NCI-H1930 (cell line): ENCODE results near the gene KCTD2.
"Not testable (repeated sequence)": the region's sequence is repeated elsewhere in the genome, so short reads cannot be mapped to it uniquely, and the experiment has no call there.

Experiments used
- DNase-seq, 2 experiments: peaks; one replicate each; lab custom pipeline; 2025; lab: John Stamatoyannopoulos, UW

The KCTD2 gene

DNA sequence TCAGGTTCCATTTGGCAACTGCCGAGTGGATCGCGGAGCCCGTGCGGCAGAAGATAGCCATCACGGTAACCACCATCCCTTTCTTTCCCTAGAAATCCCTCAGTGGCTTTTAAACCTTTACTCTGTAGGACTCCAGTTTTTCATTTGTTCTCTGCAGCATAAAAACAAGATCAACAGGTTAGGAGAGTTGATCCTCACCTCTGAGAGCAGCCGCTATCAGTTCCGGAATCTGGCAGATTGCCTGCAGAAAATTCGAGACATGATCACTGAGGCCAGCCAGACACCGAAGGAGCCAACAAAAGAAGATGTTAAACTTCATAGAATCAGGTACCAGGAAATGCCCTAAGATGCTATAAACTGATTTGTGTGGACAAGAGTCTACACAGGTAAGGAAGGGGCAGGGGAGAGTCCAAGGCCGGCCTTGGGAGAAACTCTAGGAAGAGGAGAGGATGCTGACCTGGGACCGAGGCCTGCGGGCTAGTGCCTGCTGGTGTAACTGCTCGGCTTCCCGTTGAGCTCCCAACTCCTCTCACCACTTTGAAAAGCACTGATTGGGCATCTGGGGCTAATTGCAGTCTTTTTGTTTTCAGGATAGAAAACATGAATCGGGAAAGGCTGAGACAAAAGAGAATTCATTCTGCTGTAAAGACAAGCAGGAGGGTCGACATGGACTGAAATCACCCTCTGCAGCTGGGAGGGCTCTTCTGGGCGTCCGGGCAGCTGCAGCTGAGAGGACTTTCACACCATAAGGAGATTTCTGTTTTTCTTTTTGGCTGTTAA lies 26.5 kb upstream of the KCTD2 start:
- DNase-seq: no peak

DNA sequence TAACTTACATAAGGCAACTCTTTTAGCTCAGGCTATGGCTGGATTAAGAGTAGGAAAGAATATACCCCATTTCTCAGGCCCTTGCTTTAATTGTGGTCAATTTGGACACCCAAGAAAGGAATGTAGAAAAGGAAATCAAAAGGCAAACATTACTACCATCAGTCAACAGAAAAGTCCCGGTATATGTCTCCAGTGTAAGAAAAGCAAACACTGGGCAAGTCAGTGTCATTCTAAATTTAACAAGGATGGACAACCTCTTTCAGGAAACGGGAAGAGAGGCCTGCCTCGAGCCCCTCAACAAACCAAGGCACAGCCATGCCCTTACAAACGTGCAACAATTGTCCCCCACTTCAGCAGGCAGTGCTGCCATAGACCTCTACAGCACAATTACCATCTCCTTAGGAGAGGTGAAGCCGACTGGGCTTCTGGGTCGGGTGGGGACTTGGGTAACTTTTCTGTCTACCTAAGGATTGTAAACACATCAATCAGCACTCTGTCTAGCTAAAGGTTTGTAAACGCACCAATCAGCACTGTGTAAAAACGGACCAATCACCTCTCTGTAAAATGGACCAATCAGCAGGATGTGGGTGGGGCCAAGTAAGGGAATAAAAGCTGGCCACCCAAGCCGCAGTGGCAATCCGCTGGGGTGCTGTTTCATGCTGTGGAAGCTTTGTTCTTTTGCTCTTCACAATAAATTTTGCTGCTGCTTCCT lies 22.2 kb upstream of the KCTD2 start:
- no peak for DNase-seq

DNA sequence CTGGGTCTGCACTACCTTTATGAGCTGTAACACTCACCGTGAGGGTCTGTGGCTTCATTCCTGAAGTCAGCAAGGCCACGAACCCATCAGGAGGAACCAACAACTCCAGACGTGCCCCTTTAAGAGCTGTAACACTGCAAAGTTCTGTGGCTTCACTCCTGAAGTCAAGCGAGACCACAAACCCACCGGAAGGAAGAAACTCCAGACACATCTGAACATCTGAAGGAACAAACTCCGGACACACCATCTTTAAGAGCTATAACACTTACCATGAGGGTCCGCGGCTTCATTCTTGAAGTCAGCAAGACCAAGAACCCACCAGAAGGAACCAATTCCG lies 21.7 kb upstream of the KCTD2 start:
- not testable (repeated sequence) for DNase-seq

DNA sequence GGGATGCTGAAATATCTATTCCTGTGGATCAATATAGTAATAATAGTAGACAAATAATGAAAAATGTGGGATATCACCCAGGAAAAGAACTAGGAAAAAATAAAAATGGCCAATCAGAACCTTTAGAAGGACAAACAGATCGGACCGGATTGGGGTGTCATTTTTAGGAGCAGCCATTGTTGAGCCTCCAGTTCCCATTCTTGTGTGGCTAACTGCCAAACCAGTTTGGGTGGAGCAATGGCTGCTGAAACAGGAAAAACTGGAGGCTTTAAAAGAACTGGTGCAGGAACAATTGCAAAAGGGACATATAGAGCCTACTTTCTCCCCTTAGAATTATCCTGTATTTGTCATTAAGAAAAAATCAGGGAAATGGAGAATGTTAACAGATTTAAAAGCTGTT lies 20.4 kb upstream of the KCTD2 start:
- not testable (repeated sequence) for DNase-seq

DNA sequence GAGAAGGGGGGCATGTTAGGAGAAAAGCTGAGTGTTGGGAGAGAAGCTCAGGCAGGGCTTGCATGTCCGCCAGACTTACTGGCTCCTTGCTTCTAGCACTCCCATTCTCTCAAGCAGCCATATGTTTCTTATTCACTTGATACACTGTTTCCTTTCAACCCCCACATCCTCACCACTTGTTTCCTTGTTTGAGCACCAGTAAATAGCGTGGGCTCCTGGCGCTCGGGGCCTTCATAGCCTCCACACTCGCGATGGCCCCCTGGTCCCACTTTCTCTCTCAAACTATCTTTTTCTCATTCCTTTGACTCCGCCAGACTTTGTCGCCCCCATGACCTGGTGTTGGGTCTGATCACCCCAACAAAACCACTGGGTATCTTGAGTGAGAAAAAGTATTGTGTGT lies 16.9 kb upstream of the KCTD2 start:
- DNase-seq: no peak

DNA sequence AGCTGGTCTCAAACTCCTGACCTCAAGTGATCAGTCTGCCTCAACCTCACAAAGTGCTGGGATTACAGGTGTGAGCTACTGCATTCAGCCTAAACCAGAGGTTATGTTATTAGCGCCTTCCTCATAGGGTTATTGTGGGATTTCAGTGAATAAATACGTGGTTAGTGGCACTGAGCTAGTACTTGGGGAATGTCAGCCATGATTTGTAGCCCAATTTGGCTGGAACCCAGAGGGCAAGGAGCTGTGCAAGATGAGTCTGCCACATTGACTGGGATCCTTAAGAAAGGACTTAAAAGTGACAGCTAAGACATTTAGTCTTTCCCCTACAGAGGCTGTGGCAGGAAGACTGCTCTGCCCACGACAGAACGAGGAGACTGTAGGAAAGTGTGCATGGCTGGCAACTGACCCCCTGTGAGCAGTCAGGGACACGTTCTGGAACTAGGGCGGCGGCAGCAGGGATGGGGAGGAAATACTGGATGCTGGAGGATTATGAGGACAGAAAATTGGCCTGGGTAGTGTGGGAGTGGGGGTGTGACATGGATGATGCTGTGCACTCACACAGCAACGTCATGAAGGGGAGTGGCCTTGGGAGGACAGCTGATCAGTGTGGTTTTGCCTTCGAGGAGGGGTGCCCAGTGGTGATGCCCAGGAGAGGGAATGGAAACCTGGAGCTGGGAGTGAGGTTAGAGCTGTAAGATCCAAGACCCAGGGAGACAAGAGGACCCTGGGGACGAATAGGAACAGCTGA lies 14.9 kb upstream of the KCTD2 start:
- DNase-seq: peak; percentile 52 to 70

DNA sequence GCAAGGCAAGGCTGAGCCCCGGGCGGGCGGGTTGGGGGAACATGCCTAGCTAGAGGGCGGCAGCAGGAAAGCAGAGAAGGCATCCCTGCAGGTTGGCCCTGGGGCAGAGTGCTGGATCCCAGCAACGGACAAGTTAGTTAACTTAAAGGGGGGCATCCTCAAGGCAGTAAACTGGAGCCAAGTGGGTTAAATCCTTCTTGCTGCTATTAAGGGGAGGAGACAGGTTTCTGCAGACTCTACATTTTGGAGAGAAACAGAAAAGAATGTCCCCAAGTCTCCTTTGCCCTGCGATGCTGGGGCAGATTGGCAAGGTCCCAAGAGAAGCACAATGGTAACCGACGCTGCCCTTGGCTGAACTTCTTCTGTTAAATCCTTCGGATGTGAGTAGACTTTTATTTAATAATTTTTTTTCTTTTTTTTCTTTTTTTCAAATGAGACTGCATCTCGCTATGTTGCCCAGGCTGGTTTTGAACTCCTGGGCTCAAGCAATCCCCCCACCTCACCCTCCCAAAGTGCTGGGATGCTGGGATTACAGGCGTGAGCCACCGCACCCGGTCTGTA lies 14.2 kb upstream of the KCTD2 start:
- DNase-seq: peak; percentile 24 to 70

DNA sequence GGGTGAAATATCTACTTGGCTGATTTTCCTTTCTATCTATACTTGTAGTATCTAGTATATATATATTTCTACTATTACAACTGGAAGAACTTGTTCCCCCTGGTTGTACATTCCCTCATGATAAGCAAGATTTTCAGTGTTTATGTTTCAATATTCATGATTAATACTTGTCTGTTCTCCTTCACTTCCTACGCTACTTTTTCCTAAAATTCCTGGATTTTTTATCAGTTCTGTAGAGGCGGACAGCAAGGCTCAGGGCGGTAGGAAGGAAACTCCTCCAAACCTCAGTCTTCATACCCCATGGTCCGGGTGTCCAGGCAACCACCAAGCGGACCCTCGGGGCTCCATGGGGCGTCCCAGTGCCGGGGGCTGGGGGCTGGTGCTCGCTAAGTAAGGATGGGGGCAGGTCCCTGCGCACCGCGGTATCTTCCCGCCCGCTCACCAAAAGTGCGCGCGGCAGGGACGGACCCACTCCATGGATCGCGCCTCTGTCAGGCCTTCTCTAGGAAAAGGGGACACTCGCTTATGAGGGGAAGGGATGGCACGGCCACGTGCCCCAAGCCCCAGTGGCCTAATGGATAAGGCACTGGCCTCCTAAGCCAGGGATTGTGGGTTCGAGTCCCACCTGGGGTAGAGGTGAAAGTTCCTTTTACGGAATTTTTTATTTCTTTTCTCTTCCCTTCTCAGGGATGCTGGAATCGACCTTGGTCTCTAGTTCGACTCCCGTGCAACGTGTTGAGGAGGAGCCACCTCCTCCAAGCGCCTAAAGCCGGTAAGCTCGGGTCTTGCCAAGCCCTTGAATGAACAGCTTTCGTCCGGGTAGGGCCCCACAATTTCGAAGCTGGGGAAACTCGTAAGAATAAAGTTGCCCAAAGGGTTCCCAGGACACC lies 13.4 kb upstream of the KCTD2 start:
- DNase-seq: peak; percentile 91 to 93

DNA sequence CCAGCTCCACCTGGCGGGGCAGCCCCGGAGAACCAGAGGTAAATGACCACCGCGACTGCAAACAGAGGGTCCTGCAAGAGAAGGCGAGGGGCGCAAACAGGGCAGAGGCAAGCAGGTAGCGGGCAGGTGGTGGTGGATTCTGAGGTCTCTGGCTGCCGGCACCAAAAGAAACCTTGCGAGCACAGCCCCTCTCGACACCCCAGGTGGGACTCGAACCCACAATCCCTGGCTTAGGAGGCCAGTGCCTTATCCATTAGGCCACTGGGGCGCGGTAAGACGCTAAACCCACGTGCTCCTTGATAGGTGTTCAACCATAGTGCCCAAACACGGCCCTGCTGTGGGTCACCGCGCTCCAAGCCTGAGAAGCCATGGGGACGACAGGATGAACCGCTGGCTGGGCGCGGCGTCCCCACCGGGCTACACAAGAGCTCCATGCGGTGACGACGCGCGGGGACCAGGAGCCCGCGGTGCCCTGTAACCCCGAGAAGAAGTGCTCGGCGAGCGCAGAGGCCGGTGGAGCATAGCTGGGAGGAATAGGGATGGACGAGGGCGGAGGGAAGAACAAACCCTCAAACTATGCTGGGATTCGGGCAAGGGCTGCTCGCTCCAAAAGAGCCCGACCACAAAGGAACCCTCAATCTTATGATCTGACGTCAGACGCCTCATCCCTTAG lies 12.7 kb upstream of the KCTD2 start:
- peak; percentile 92 to 95 for DNase-seq

DNA sequence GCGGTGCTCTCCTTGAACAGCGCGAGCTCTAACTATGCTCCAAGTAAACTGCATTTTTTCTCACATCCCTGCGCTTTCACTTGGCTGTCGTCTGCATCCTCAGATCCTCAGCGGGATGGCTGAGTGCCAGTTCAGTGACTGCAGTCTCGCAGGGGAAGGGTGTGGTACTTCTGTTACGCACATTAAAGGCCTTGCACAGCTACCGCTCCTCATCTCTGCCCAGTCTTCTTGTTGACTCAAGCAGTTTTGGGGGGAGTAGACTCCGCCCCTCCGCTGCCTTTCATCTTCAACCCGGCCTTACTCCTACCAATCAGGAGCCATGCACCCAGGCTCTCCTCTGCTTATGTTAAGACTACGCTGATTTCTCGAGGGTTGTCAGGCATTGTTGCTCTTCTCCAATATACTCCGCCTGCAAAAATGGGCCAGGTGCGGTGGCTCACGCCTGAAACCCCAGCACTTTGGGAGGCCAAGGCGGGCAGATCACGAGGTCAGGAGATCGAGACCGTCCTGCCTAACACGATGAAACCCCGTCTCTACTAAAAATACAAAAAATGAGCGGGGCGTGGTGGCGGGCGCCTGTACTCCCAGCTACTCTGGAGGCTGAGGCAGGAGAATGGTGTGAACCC lies 10.3 kb upstream of the KCTD2 start:
- DNase-seq: peak in 1 of 2 experiments; percentile 9

DNA sequence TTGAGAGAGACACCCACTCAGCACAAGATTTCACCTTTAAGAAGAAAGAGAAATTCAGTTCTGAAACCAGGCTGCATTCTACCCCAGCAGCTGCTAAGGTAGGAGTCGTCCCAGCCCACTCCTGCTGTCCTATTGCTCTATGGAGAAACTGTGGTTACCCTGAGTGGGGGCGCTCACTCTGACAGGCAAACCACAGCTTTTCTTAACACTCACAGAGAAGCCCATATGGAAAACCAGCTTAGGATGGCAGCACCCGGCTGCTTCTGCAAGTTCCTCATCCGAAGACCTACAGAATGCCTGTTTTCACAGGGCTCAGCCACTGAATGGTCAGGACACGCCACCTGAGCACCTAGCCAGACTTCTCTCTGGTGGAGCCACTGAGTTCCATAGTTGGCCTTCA lies 7.8 kb upstream of the KCTD2 start:
- no peak for DNase-seq

DNA sequence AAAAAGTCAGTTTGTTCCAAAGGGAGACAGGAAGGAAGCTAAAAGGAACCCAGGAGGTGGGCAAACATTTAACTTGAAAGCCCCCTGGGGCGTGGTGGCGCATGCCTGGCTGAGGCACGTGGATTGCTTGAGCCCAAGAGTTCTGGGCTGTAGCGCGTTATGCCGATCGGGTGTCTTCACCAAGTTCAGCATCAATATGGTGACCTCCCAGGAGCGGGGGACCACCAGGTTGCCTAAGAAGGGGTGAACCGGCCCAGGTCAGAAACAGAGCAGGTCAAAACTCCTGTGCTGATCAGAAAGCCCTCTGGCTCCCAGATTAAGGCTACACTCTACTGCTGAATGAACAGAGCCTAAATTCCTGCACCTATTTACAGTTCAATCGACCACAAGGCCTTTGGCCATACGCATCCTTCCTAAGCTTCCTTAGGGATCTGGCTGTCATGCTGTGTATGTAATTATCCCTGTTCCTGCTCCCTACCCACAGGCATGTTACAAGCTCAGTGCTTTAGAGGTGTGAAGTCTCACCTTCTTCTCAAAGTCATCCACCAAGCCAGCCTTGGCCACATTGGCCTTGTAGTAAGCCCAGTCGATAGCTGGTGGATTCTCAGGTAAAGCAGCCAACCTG lies 5.3 kb upstream of the KCTD2 start:
- no peak for DNase-seq

DNA sequence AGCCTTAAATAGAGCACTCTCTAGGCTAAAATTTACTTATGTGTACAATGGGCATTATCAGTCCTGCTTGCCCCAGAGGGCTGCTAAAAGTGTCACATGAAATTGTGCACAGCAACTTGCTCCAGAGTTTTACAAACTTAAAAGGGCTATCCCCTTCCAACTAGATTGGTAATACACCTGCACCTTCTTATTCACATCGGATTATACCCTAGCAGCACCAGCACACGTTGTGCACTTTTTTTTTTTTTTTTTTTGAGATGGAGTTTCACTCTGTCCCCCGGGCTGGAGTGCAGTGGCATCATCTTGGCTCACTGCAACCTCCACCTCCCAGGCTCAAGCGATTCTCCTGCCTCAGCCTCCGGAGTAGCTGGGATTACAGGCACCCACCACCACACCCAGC lies 3.2 kb upstream of the KCTD2 start:
- not testable (repeated sequence) for DNase-seq

DNA sequence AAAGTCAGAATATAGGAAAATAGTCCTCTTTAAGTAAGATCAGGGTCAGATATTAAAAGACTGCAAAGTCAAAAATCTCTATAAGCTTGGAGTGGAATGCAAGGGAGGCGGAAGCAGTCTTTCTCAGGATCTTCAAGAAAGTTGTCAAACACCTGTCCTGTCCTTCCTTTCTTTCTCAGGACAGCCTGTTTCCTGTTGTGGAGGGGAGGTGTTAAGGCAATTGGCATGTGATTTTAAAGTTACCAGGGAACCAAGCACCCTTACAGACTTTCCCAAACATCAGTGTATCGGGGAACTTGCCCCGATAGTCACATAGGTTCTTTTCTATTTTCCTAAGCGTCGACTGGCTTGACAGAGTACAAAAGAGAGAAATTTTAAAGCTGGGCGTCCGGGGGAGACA lies 2.3 kb upstream of the KCTD2 start:
- DNase-seq: no peak

DNA sequence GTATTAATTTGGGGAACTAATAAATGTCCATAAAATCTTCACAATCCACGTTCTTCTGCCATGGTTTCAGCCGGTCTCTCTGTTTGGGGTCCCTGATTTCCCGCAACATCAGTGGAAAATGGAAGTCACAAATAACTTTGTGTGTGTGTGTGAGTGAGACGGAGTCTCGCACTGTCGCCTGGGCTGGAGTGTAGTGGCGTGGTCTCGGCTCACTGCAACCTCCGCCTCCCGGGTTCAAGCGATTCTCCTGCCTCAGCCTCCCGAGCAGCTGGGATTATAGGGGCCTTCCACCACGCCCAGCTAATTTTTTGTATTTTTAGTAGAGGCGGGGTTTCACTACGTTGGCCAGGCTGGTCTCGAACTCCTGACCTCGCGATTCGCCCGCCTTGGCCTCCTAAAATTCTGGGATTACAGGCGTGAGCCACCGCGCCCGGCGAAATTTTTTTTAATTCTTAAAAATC lies 1.0 kb upstream of the KCTD2 start:
- DNase-seq: not testable (repeated sequence)

DNA sequence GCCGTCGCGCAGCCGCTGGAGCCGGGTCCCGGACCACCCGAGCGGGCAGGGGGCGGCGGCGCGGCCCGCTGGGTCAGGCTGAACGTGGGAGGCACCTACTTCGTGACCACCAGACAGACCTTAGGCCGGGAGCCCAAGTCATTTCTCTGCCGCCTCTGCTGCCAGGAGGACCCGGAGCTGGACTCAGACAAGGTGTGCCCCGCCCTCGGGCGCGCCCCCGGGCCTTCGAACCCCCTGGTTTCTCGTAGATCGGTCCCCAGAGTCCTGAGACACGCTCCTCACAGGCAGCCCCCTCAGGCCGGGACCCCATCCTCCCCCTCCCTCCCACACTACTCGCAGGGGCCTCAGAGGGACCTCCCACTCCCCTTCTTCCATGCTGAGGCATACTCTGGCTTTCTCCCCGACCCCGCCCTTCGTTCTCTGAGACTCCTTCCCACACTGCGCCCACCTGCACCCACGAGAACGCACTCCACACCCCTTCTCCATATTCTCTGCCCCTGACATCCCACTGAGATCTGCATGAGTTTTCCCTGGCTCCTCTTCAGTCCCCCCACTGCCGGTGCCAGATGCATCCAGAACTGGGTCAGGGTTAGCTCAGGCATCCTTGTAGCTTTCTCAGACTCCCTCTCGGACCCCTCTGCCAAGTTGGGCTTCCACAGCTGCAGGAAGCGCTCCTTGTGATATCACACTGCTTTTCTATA lies 523 bp downstream of the KCTD2 start:
- DNase-seq: peak in 1 of 2 experiments; percentile 43

DNA sequence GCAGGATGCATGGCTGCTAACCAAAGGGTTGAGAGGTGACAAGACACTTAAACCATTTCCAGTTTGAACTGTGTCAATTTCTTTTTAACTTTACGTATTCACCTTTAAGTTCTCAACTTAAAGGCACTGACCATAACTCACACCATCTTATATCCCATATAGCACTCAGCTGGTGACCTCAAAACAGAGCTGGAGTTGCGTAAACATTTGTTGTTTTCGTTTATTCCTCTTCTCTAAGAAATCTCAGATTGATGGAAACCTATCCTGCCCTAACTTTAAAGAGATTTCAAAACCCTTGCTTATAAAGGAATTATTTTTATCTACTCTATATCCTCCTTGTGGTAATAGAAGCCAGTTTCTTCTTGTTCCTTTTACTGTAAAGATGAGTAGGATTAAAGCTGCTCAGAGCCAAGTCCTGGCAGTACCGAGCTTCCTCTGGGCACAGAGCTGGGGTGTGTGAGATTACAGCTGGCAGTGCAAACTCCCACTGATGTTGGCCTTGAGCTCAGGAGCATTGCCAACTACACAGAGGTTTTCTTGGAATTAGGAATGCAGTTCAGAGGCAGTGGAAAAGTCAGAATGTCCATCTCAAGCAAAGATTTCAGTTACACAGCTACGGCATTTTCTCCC lies 1.3 kb downstream of the KCTD2 start:
- DNase-seq: no peak

DNA sequence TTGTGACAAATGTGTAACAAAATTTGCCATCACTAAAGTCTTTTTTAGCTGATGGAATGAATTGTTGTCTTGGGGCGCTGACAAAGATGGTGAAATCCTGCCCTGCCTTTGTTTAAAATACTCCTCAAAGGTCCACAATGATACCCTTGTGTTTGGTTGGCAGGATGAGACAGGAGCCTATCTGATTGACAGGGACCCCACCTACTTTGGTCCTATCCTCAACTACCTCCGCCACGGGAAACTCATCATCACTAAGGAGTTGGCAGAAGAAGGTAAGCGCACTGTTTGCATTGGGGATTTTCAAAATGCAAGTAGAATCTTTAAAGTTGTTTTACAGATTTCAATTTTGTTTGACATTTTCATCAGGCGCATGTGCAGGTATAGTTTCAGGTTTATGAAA lies 2.0 kb downstream of the KCTD2 start:
- DNase-seq: no peak

DNA sequence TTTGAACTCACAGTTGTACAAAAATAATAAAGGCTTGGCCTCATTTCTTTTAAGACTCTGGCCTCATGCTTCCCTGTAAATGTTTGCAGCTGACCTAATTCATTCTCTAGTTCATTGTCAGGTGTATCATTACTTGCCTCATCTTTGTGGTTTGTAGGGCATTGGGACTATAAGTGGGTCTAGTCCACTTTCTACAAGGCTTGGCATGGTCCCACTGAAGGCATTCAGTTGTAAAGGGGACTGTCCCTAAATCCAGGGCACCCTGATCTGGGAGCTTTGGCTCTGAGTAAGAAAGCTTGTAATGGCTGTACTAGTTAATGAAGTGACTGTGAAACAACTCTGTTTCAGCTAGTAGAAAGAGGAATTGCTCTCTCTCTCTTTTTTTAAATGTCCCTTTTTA lies 2.7 kb downstream of the KCTD2 start:
- no peak for DNase-seq
